NK-92 (cell line): ENCODE data around the gene ARHGEF28.

Source experiments
- DNase-seq: peaks from one replicate; lab custom pipeline; 2025; ENCODE audit not compliant: unreplicated experiment; lab: John Stamatoyannopoulos, UW

Gene ARHGEF28

DNA sequence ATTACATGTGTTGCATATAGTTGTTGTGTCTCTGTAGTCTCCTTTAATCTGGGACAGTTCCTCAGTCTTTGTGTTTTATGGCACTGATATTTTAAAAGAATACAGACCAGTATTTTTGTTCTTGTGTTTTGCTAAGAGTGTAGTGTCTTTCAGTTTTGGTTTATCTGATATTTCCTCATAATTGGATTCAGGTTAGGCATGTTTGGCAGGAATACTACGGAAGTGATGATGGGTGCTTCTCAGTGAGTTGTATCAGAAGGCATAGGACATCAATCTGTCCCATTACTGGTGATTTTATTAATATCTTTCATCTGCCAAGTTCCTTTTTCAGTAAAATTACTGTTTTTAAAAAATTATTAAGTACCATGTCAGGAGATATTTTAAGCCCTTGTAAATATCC is 212.9 kb downstream of the ARHGEF28 start:
- no peak for DNase-seq

DNA sequence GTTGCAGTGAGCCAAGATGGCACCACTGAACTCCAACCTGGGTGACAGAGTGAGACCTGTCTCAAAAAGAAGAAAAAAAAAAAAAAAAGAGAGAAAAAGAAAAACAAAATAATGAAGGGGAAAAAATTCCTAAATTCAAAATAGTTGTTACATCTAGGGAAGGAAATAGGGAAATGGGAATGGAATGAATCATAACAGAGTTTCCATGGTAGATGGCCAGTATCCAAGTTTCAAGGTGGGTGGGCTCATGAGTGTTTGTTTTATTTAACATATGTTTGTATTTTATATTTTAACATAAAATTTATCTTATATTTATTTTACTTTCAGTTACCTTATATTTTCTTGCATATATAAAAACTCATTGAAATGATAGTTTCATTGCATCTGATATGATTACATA is 215.6 kb downstream of the ARHGEF28 start:
- DNase-seq, result no peak

DNA sequence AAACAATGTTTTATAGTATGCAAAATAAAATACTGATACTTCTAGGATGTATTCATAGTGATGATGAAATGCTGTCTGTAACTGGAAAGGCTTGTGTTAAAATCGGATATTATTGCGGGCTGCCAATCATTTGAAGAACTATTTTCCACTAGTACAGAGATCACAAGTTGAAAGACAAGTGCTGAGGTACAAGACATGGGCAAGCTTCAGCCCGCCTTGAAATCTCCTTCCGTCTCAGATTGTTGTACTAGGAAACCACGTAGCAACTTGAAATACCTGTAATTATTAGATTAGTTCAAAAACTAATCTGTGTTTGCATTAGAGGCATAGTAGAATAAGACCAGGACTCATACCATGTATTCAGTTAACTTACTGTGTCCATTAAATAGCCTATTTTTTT is 218.2 kb downstream of the ARHGEF28 start:
- no peak for DNase-seq

DNA sequence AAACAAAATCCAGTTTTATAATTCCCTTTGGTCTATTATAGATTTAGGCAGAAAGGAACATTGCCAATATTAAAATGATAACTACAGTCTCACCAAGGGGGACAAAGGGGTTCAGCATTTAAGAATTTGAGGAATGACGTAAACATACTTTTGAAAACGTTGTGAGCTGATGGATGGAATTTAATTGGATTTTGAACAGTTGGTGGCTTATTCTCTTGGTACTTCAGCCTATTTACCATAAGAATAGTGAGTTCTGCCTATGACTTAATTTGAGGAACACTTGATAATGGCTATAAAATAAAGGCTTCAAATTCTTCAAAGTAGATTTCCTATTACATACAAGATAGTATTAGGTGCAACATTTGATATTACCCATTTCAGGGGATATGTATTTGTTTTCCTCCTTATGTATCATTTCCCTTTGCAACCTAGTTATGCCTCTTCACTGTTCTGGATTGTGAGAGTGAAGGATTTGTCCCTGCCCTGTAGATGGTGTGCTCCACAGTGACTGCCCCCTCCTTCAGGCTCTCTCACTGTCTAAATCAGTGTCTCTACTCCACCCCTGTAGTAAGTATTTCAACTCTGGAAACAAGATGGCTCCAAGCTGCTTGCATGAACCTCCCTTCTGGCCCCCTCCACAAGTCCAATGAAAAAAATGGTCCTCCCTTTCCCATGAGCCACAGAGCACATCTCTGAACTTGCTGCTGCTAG is 225.6 kb downstream of the ARHGEF28 start:
- no peak for DNase-seq

DNA sequence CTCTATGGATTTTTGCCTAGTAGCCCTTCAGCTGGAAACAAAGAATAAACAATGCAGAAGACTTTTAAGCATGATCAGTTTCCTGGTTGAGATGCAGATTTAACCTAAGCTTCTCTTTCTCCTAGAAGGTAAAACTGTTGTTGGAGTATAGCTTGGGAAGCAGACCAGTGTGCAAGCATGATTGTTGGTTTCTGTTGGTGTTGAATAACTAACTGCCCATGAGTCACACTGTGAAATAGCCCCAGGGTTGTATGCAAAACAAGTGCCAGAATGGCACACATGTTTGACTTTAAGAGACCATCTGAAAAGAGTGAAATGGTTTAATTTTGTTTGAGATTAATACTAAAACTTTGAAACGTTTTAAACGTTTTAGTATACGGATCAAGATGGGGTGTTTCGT is 227.1 kb downstream of the ARHGEF28 start:
- DNase-seq, result no peak

DNA sequence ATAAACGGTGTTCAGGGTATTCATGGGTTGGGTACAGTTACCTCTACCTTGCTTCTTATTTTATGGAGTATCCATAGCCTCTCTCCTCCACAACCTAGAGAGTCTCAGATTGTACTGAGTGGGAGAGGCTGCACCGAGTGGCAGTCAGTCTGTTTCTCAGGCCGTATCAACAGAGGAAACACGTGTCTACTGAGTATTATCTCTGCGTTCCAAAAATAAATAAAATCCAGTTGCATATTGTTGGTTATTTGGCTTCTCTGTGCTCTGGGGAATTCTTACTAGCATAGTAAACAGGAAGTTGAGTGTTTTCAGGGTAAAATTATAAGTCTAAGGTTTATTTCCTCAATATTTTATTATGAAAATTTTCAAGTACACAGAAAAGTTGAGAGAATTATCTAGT is 231.0 kb downstream of the ARHGEF28 start:
- no peak for DNase-seq

DNA sequence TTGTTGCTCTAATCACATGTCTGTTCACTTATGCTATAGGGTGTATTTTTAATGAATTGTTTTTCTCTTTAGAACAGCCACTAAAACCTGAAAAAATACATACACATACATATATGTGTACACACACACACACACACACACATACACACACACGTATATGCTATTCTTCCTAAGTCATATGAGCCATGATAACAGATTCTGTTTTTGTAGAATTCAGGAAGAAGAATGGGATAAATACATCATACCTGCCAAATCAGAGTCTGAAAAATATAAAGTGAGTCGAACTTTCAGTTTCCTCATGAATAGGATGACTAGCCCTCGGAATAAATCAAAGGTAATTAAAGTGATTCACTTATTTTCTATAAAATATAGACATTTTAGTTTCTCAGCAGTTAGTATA is 231.4 kb downstream of the ARHGEF28 start:
- no peak for DNase-seq

DNA sequence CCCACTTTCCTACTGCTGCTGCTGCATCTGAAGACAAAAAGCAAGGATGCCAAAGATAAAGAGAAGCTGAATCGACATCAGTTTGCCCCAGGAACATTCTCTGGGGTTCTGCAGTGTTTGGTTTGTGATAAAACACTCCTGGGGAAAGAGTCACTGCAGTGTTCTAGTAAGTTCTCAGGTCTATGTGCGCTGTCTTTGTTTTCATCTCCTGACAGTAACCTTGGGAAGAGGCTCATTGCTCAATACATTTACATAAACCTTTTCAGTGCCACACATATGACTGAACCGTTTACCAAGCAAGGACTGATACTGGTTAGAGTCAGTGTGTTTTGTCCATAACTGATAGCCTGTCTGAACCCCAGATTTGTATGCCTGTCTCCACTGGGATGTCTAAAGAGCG is 232.1 kb downstream of the ARHGEF28 start:
- DNase-seq, result no peak

DNA sequence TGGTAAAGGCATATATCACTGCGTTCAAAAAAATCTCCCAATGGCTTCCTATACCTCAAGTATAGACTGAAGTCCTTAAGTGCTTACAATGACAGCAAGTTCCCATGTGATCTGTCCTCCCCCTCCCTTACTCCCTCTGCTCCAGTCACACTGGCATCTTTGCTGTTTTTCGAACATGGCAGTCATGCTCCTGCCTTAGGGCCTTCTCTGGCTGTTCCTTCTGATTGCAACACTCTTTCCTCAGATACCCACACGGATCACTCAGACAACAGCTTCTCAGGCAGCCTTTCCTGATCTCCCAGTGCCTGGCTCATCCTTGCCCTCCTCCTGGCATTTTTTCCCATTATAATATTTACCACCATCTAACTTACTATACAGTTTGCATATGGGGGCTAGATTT is 232.8 kb downstream of the ARHGEF28 start:
- DNase-seq, result no peak

DNA sequence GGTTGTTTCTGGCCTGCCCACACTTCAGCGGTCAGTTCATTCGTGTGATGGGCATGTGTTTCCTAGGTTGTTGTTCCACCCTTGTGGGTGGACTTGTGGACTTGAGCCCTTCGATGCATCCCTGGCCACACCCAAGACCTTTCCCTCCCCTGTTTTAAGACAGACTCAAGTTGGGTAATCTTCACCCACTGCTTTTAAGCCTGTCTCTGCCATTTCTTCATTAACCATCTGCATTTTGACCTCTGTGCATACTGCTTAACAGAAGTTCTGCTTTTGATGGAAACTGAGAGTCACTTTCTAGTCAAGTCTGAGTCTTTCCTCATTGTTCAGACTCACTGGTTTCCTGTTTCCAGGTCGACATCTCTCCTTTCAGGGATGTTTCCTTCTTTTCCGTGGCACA is 233.7 kb downstream of the ARHGEF28 start:
- no peak for DNase-seq

DNA sequence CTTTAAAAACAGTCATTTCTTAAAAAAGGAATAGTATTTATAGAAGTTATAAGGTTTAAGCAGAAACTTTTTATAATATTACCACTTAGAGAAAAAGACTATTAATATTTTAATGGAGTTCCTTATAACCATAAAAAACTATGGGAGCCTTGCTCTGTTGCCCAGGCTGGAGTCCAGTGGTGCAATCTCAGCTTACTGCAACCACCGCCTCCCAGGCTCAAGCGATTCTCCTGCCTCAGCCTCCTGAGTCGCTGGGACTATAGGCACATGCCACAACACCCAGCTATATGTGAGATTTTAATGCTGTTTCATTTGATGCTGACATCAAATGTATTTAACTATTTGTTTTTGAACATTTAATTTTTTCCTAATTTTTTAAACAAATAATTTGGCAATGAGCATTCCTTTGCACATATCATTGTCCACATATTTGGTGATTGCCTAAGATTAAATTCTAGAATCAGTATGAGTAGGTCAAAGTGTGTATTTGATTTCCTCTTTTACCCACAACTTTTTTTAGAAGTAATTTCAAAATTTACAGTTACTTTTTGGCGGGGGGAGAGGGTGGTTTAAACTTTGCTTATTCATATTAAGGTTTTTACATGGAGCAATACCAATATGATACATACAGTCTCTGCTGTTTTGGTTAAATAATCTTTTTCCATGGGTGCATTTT is 235.5 kb downstream of the ARHGEF28 start:
- DNase-seq, result no peak

DNA sequence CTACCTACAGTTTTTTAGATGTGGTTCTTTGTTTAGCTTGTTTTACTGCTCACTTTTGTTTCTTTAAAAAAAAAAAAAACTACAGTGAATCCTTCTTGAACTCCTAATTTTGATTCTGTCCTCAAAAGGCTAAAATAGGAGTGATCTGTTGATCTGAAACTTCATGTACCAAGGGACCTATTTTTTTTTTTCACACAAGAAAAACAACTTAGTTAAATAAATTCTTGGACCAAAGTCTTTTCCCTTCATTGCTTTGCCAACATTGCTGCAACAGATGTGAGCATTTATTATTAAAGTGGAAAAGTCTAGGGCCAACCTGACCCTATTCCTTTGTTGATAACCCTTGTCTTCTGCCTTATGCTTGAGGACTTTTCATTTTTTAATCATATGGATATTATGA is 236.8 kb downstream of the ARHGEF28 start:
- no peak for DNase-seq

DNA sequence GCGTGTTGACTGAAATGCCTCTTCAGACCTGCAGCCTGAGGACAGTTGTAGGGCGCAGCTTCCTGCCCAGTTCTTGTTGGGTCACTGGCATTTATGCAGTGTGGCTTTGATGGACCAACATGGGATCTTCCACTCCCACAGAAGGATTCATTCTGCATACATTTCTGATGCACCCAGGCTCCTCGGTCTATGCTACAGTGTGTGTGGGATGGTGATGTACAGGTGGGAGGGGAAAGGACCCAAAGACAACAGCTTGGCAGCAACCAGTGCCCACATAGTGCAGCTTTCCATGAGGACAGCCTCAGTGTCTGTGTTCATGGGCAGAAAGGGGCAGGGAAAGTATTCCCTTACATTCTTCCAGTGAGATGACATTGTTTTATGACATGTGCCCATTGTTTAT is 237.9 kb downstream of the ARHGEF28 start:
- DNase-seq, result no peak

DNA sequence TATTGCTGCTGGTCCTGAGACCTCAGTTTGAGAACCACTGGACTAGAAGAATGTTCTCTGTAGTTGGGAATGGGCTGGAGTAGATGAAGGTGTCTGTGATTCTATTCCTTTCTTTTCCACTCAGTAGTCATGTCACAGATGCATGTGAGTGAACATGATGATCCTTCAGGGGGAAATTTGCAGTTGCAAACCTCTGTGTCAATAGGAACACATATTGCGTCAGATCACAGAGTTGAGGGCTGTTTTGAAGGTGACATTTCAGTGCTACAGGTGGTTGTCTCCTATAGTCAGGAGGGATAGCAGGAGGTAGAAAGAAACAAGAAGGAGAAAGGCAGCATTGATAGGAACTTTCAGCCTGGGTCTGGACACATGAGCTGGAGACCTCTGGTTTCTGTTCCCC is 239.3 kb downstream of the ARHGEF28 start:
- no peak for DNase-seq

DNA sequence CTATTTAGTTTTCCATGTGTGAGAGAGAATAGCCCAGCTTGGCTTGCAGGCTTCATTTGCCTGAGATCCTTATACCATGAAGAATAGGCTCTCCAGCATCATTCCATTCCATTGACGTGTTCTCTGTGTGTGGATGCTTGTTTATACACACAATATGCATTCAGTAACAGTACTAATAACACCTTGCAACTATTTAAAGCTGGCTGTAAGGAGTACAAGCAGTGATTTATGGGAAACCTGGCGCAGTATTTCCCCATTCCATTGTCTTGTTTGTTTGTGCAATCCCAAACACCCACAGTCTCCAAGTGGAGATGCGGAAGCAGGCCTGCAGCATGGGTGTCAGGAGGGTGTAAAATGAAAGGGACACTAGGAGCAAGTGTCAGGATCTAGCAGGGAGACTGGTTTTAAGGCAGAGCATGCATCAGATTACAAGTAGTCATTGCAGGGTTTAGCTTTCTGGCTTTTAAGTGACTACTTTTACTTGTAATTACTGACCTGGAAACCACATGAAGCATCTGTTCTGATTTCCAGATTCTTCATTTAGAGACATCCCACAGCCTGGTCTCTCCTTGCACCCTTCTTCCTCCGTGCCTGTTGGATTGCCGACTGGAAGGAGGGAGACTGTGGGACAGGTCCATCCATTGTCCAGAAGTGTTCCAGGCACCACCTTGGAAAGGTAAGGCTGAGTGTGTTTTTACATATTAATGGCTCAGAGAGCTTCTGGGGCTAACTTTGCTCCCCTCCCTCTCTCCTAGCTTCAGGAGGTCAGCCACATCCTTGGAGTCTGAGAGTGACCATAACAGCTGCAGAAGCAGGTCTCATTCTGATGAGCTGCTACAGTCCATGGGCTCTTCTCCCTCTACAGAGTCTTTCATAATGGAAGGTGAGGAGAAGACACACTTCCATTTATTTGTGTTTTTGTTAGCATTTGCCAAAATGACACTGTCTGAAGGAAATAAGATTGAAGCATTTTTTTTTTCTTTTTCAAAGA is 241.6 kb downstream of the ARHGEF28 start:
- no peak for DNase-seq

DNA sequence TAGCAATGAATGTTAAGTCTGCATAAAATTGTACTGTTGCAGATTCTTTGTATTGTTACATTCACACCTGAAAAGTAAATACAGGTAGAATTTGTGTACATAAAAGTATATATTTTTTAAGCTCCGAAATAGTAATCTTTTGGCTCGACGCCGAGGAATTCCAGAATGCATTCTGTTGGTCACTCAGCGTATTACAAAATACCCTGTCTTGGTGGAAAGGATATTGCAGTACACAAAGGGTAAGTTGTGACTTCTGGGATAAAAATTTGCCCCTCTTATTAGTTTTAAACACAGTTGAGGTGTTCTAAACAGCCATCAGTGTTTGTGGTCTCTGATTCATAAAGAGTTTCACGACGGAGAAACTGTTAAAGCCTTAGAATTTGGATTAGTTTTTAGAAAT is 257.6 kb downstream of the ARHGEF28 start:
- DNase-seq, result no peak

DNA sequence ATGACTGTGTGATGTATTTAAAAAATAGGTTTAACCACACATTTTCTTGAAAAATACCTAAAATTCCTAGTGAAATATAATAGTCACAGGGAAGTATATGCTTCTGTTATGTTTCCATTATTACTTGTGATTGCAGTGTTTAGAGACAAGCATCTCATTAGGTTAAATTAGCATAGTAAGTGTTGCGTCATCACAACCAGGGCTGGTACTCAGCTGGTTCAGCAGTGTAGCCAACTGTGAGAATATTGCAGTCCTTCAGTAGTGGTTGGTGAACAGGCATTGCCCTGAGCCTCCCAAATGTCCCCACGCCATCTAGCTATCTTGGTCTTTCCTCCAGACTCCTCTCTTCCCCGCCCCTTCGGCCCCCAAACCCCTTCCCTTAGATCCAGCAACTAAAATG is 261.7 kb downstream of the ARHGEF28 start:
- DNase-seq, result no peak

DNA sequence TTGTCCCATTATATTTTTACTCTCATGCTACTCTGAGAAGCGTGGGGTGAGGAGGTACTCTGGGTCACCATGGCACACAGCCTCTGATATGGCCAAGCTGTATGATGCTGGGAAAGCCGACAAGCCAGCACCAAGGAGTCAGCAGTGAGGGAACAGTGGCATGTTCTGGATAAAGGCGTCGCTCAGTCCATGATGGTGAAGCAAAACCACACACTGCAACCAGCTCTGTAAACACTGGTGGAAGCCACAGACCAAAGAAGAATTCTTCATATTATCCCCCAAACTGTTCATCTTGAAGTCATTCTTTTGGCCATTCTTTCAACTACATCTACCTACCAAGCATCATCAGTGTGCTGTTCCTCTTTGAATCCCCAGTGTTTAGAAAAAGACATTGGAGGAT is 264.6 kb downstream of the ARHGEF28 start:
- no peak for DNase-seq

DNA sequence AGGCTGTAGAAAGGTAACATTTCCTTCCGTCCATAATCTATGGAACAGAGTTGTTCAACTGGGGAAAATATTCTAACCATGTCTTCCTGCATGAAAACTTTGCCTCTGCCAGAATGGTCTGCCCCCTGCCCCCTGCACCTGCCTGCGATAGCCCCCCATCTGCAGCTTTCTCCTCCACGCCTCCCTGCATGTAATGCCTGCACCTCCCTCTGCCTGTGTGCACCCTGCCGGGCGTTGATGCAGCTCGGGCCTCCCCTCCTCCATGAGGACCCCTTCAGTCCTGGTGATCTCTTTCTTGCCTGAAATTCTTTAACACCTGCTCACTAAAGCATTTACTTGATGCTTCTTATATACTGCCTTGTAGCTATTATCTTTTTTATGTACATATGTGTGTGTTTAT is 266.2 kb downstream of the ARHGEF28 start:
- DNase-seq, result no peak

DNA sequence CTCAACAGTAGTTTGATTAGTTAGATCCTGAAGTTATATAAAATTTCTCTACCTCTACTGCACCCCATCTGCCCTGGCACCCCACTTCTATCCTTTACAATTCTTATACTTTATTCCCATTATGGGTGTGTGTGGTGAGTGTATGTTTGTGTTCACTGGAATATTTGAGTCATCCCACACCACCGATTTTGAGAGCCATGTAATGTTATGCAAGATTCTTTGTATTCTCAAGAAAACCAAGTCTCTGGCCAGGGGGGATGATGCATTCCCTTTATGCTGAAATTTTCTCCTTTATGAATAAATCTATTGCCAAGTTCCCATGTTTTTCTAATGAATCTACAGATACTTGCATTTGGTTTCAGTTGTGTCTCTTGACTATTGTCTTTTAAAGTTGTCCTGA is 266.8 kb downstream of the ARHGEF28 start:
- DNase-seq, result no peak

DNA sequence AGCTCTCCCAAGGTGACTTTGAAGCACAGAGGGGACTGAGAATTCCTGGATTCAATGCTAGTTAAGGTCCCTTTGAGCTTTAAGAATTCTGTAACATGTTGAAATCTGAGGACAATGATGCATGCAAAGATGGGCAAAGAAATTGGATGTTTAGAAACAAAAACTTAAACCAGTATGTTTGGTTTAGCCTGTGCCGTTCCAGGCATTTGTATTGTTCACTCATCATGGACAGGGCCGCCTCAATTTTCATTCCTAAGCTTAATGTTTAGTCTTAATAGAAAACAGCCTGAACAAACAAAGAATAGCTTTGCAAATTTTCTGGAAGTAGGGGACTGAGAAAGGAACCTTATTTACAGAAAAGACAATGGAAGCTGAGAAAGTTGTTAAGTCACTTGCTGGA is 267.8 kb downstream of the ARHGEF28 start:
- no peak for DNase-seq

DNA sequence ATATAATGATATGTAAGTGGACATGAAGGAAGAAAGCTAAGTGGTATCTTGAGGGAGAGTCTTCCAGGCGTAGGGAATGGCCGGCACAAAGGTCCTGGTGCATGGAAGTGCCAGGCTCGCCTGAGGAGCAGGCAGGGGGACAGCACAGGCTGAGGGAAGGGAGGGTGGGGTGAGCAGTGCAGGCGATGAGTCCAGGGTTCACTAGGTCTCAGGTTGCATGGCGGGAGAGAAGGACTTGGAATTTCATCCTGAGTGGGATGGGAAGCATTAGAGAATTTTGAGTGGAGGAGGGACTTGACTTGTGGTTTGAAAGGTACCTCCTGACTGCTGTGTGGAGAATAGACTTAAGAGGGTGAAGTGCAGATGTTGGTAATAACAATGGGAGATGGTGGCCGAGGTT is 268.9 kb downstream of the ARHGEF28 start:
- DNase-seq, result no peak
